Measurements from ENCODE around the gene TRABD2B. TPM values are rescaled to one million over a fixed set of nuclear protein-coding genes. Genes with fewer than 3 reads are reported as not detected.

Gene TRABD2B
- total and polyA plus RNA-seq, 2 of the 4 experiments (the other 2 are of a cell fraction) = not detected

- H3K27me3 ChIP-seq (ENCODE audit: control insufficient read depth, insufficient read depth, low read length) = no peaks in the 10 kb centered on the region
- H4K20me1 ChIP-seq (ENCODE audit: insufficient read depth, low read length) = no peaks in the 10 kb centered on the region
- in situ Hi-C loops (cut with MboI; ENCODE audit: low sequenced_read_pairs) = no loop called here
- ATAC-seq (ENCODE audit: low read depth) (no peak), DNase-seq (no peak)
- H3K14ac ChIP-seq (replicated peaks; ENCODE audit: low read depth, low read length) = no peak overlapping the region
- H3K9me3 ChIP-seq (ENCODE audit: control insufficient read depth, insufficient read depth, low read length) = no peaks in the 10 kb centered on the region
- H3K9me1 ChIP-seq (ENCODE audit: insufficient read depth, low read length) = no peaks in the 10 kb centered on the region
- no peak overlapping the region for H3K4me3 ChIP-seq (ENCODE audit: insufficient read depth, low read depth, low read length)
- H4K91ac ChIP-seq (ENCODE audit: insufficient read depth, low read depth, low read length) = no peak overlapping the region
- TF ChIP-seq MAFK (IDR thresholded peaks at IDR 0.05; ENCODE audit: low read depth, low read length) (no peak), CEBPB (IDR thresholded peaks at IDR 0.05; ENCODE audit: low read depth, low read length) (no peak), RFX5 (IDR thresholded peaks at IDR 0.05; ENCODE audit: low read depth, low read length) (no peak), CTCF (conservative IDR thresholded peaks at IDR 0.05; ENCODE audit: low read depth, low read length) (no peak), BHLHE40 (IDR thresholded peaks at IDR 0.05; ENCODE audit: low read depth, low read length) (no peak), FOS (IDR thresholded peaks at IDR 0.05; ENCODE audit: low read depth, low read length) (no peak), RCOR1 (IDR thresholded peaks at IDR 0.05; ENCODE audit: insufficient replicate concordance, low read length) (no peak), MAZ (IDR thresholded peaks at IDR 0.05; ENCODE audit: borderline replicate concordance, low read depth, low read length) (no peak), CHD1 (IDR thresholded peaks at IDR 0.05; ENCODE audit: low read depth, low read length) (no peak), NFE2L2 (IDR thresholded peaks at IDR 0.05; ENCODE audit: low read depth, low read length) (no peak), SMC3 (IDR thresholded peaks at IDR 0.05; ENCODE audit: low read depth, low read length) (no peak), RAD21 (IDR thresholded peaks at IDR 0.05; ENCODE audit: low read length) (no peak), ELK1 (IDR thresholded peaks at IDR 0.05; ENCODE audit: borderline replicate concordance, low read depth, low read length) (no peak)
- H3K4ac ChIP-seq (ENCODE audit: low read depth, low read length) = no peak overlapping the region
- no peak overlapping the region for H2AK9ac ChIP-seq (replicated peaks; ENCODE audit: low read depth, low read length, poor library complexity)
- H3K79me1 ChIP-seq (ENCODE audit: low read depth in 1 of 2, low read length in 2 of 2) = no peaks in the 10 kb centered on the region
- ChIA-PET POLR2A (ENCODE audit: unreplicated experiment) (no interaction called here), CTCF (no interaction called here)
- H2AK5ac ChIP-seq (ENCODE audit: low read depth, low read length) = no peak overlapping the region
- H3K56ac ChIP-seq (ENCODE audit: extremely low read depth, insufficient read depth, low read length) = no peak overlapping the region
- BruUV-seq (replicated peaks) = no TSS peak
- no peaks in the 10 kb centered on the region for H3K4me1 ChIP-seq (ENCODE audit: control insufficient read depth, insufficient read depth, low read length)
- no peak overlapping the region for H3K27ac ChIP-seq (ENCODE audit: insufficient read depth, low read length)
- no peak overlapping the region for H4K5ac ChIP-seq (ENCODE audit: low read depth, low read length)
- H2BK20ac ChIP-seq (ENCODE audit: low read depth, low read length) = no peak overlapping the region
- H3K18ac ChIP-seq (ENCODE audit: low read depth, low read length) = no peak overlapping the region
- H3K36me3 ChIP-seq (ENCODE audit: control insufficient read depth, insufficient read depth, low read length) = no peaks in the 10 kb centered on the region
- H3K9ac ChIP-seq (ENCODE audit: low read depth, low read length) = no peak overlapping the region
- H2BK15ac ChIP-seq (ENCODE audit: low read depth, low read length) = no peak overlapping the region
- H2BK120ac ChIP-seq (ENCODE audit: low read depth, low read length) = no peak overlapping the region
- dilution Hi-C loops (cut with HindIII; ENCODE audit: low sequenced_read_pairs, unreplicated experiment) = no loop called here
- no peak overlapping the region for H2BK5ac ChIP-seq (ENCODE audit: low read depth, low read length, poor library complexity, severe bottlenecking)
- H2AFZ ChIP-seq (replicated peaks; ENCODE audit: low read length, poor library complexity) = no peak overlapping the region
- H4K8ac ChIP-seq (ENCODE audit: low read depth in 2 of 2, low read length in 2 of 2) = no peak overlapping the region
- intact Hi-C loops (cut with micrococcal nuclease) = no loop called here
- 67% methylated on average over 9 of the region's 13 CpGs; no CpG with 5 or more reads in 1 of the 2 experiments for WGBS, 2 experiments (ENCODE audit: extremely low coverage in 2 of 2, insufficient read length in 1 of 2)
- no peak overlapping the region for H3K23ac ChIP-seq (ENCODE audit: low read depth, low read length)
- no peak overlapping the region for H3K4me2 ChIP-seq (ENCODE audit: low read depth, low read length)
Measured at GRCh38 chr1:47837056-47837830, 159.9 kb downstream of the TRABD2B start.
